HEK293 (cell line): ENCODE measurements around the gene IPCEF1.

Experiments used
- CTCF ChIA-PET: fragments of 350-600 bp; formaldehyde crosslinking; extraction: SDS; loops from one replicate; lab custom pipeline; 2021; ENCODE audit warnings: antibody characterized with exemption; lab: Yijun Ruan, JAX
- POLR2A ChIA-PET: fragments of 300-600 bp; formaldehyde crosslinking; extraction: SDS; loops from one replicate; lab custom pipeline; 2020; ENCODE audit warnings: antibody characterized with exemption, inconsistent platforms; lab: Yijun Ruan, JAX
- H3K27ac ChIP-seq: fragments of 200-500 bp; sonication (Bioruptor generic); 2 replicates; pipeline ENCODE4 v1.5.1; 2014; ENCODE audit warnings: low read depth, low read length, control low read depth, inconsistent platforms; ENCODE audit errors: extremely low read depth
- H3K36me3 ChIP-seq, 2 experiments: fragments of 200-500 bp in 1 of 2; sonication (Bioruptor generic) in 1 of 2; 1 replicate in 1 of 2; 2 replicates in 1 of 2; pipeline ENCODE4 v1.5.1; 2014 to 2017; ENCODE audit warnings: inconsistent platforms in 2 of 2, low read length in 2 of 2; ENCODE audit not compliant: control insufficient read depth in 2 of 2, insufficient read depth in 1 of 2
- H3K4me1 ChIP-seq: fragments of 200-500 bp; sonication (Bioruptor generic); 2 replicates; pipeline ENCODE4 v1.5.1; 2014; ENCODE audit warnings: mild to moderate bottlenecking, low read length, inconsistent platforms; ENCODE audit not compliant: control insufficient read depth, insufficient read depth
- H3K4me3 ChIP-seq: 2 replicates; pipeline ENCODE4 v1.5.1; 2011; ENCODE audit warnings: low read depth, mild to moderate bottlenecking, control low read depth, low read length, moderate library complexity
- H3K9me3 ChIP-seq: fragments of 200-500 bp; sonication (Bioruptor generic); 2 replicates; pipeline ENCODE4 v1.5.1; 2014; ENCODE audit warnings: low read depth, low read length, inconsistent platforms; ENCODE audit not compliant: control insufficient read depth, insufficient read depth
- IKZF3 ChIP-seq: fragments of 450-650 bp; IDR thresholded peaks from 2 replicates; pipeline ENCODE4 v1.5.0; 2018; ENCODE audit warnings: missing biosample characterization, mild to moderate bottlenecking, missing genetic modification characterization, moderate library complexity
- MEIS1 ChIP-seq: sonication (generic); formaldehyde crosslinking; IDR thresholded peaks from 2 replicates; pipeline ENCODE4 v1.8.1; 2022; ENCODE audit warnings: missing genetic modification reagents, mild to moderate bottlenecking, borderline replicate concordance
- PRDM2 ChIP-seq: fragments of 450-650 bp; formaldehyde crosslinking; IDR thresholded peaks from 2 replicates; pipeline ENCODE4 v1.5.1; 2016; ENCODE audit warnings: missing biosample characterization, missing genetic modification characterization, borderline replicate concordance
- REPIN1 ChIP-seq: fragments of 450-650 bp; formaldehyde crosslinking; IDR thresholded peaks from 2 replicates; pipeline ENCODE4 v1.5.1; 2017; ENCODE audit warnings: missing biosample characterization, missing genetic modification characterization, low read depth
- ZBTB26 ChIP-seq: fragments of 450-650 bp; formaldehyde crosslinking; optimal IDR thresholded peaks from 2 replicates; pipeline ENCODE3; 2016; ENCODE audit warnings: missing biosample characterization, mild to moderate bottlenecking, missing genetic modification characterization
- ZBTB49 ChIP-seq: fragments of 450-650 bp; formaldehyde crosslinking; IDR thresholded peaks from 2 replicates; pipeline ENCODE4 v1.5.1; 2016; ENCODE audit warnings: missing biosample characterization, missing genetic modification characterization, low read depth
- ZNF133 ChIP-seq: fragments of 450-650 bp; formaldehyde crosslinking; IDR thresholded peaks from 2 replicates; pipeline ENCODE4 v1.5.1; 2016; ENCODE audit warnings: missing biosample characterization, missing genetic modification characterization
- ZNF266 ChIP-seq: fragments of 450-650 bp; formaldehyde crosslinking; IDR thresholded peaks from 2 replicates; pipeline ENCODE4 v1.5.1; 2016; ENCODE audit warnings: missing biosample characterization, missing genetic modification characterization, low read depth
- ZNF391 ChIP-seq: fragments of 450-650 bp; formaldehyde crosslinking; IDR thresholded peaks from 2 replicates; pipeline ENCODE4 v1.5.1; 2016; ENCODE audit warnings: low read depth, missing biosample characterization, missing genetic modification characterization, borderline replicate concordance
- ZNF623 ChIP-seq: fragments of 450-650 bp; formaldehyde crosslinking; IDR thresholded peaks from 2 replicates; pipeline ENCODE4 v1.5.1; 2016; ENCODE audit warnings: missing biosample characterization, missing genetic modification characterization
- ZNF624 ChIP-seq: fragments of 450-650 bp; formaldehyde crosslinking; IDR thresholded peaks from 2 replicates; pipeline ENCODE4 v1.5.1; 2017; ENCODE audit warnings: missing biosample characterization, missing genetic modification characterization
- ZNF660 ChIP-seq: fragments of 450-650 bp; IDR thresholded peaks from 2 replicates; pipeline ENCODE4 v1.5.1; 2018; ENCODE audit warnings: missing biosample characterization, mild to moderate bottlenecking, missing genetic modification characterization
- ZNF701 ChIP-seq: fragments of 450-650 bp; formaldehyde crosslinking; IDR thresholded peaks from 2 replicates; pipeline ENCODE4 v1.5.1; 2016; ENCODE audit warnings: missing biosample characterization, missing genetic modification characterization
- ZSCAN5A ChIP-seq: fragments of 450-650 bp; formaldehyde crosslinking; IDR thresholded peaks from 2 replicates; pipeline ENCODE4 v1.5.1; 2016; ENCODE audit warnings: missing biosample characterization, missing genetic modification characterization

The IPCEF1 gene

GRCh38 chr6:154111025-154111424, 245.6 kb downstream of the IPCEF1 start (continued):
- TF ChIP-seq ZBTB49 (tag by site-specific recombination) (no peak), ZNF391 (tag by site-specific recombination) (no peak), IKZF3 (tag by site-specific recombination) (no peak), ZNF133 (tag by site-specific recombination) (no peak), PRDM2 (tag by site-specific recombination) (no peak), ZBTB26 (no peak), ZSCAN5A (tag by site-specific recombination) (no peak), ZNF623 (tag by site-specific recombination) (no peak), ZNF701 (tag by site-specific recombination) (no peak), ZNF660 (tag by site-specific recombination) (no peak), REPIN1 (tag by site-specific recombination) (no peak), ZNF266 (no peak), ZNF624 (tag by site-specific recombination) (no peak)
- TF ChIP-seq, all 188 proteins: peak for 0

GRCh38 chr6:154106251-154106650, 250.4 kb downstream of the IPCEF1 start:
- Histone ChIP-seq H3K36me3 (no peaks in the 10 kb centered on the region), H3K9me3 (no peaks in the 10 kb centered on the region)
- ChIA-PET CTCF (interaction anchor here (0.7 kb wide), 2 partner anchors 33 to 109 kb away, joined by 3 to 4 read pairs; no protein-coding TSS in a partner anchor), POLR2A (no interaction called here)
- no peak for TF ChIP-seq MEIS1 (CRISPR knock-in tag)
- TF ChIP-seq, all 188 proteins: peak for 0
- no peak overlapping the region for H3K27ac ChIP-seq
- no peak overlapping the region for H3K4me3 ChIP-seq
- no peaks in the 10 kb centered on the region for H3K4me1 ChIP-seq
